PC-3 (cell line): ENCODE data around the gene CPVL. TPM values are rescaled to one million over a fixed set of nuclear protein-coding genes. Genes with fewer than 3 reads are reported as not detected.

Experiments used
- ATAC-seq: fragments of 200-7000 bp; cut with Tn5 transposase; 2 replicates; pipeline ENCODE4 v1.9.1; 2020; ENCODE audit warnings: mild to moderate bottlenecking, moderate library complexity
- BruUV-seq: library from RNA; stranded (reverse); fragments of 400-500 nt; replicated peaks from 2 replicates; lab custom pipeline; 2021; lab: Mats Ljungman, UMichigan
- CTCF ChIA-PET: fragments of 300-600 bp; sonication (Branson Sonifier 250); formaldehyde crosslinking; loops from one replicate; lab custom pipeline; 2022; ENCODE audit warnings: antibody characterized with exemption; lab: Charles Lee
- POLR2A ChIA-PET: fragments of 300-600 bp; sonication (Branson Sonifier 250); formaldehyde crosslinking; loops from one replicate; lab custom pipeline; 2022; ENCODE audit warnings: antibody characterized with exemption; ENCODE audit not compliant: unreplicated experiment; lab: Charles Lee
- DNase-seq: peaks from one replicate; pipeline ENCODE4 v3.0.0-alpha.2; 2015
- H2AFZ ChIP-seq: fragments of 300-600 bp; sonication (generic); 2 replicates; pipeline ENCODE4 v1.6.0; 2016; ENCODE audit warnings: antibody characterized with exemption, low read length
- H3F3A ChIP-seq: fragments of 300-600 bp; sonication (generic); one replicate; pipeline ENCODE4 v1.6.0; 2017; ENCODE audit warnings: antibody characterized with exemption, low read length, control low read depth, mild to moderate bottlenecking; ENCODE audit not compliant: unreplicated experiment
- H3K27ac ChIP-seq: fragments of 300-600 bp; sonication (generic); 2 replicates; pipeline ENCODE4 v1.5.1; 2016; ENCODE audit warnings: mild to moderate bottlenecking, low read length
- H3K27me3 ChIP-seq: fragments of 300-600 bp; sonication (generic); 2 replicates; pipeline ENCODE4 v1.6.1; 2016; ENCODE audit warnings: low read length, mixed read lengths
- H3K36me3 ChIP-seq: fragments of 300-600 bp; sonication (generic); 2 replicates; pipeline ENCODE4 v1.6.1; 2016; ENCODE audit warnings: low read depth, mixed run types, low read length, mixed read lengths
- H3K4me1 ChIP-seq: fragments of 300-600 bp; sonication (generic); 2 replicates; pipeline ENCODE4 v1.5.1; 2016; ENCODE audit warnings: low read length; ENCODE audit not compliant: insufficient read depth
- H3K4me2 ChIP-seq: fragments of 300-600 bp; sonication (generic); 2 replicates; pipeline ENCODE4 v1.6.0; 2016; ENCODE audit warnings: low read length
- H3K4me3 ChIP-seq: fragments of 300-600 bp; sonication (generic); 2 replicates; pipeline ENCODE4 v1.5.1; 2016; ENCODE audit warnings: mild to moderate bottlenecking, low read length, mixed read lengths
- H3K79me2 ChIP-seq: fragments of 300-600 bp; sonication (generic); 2 replicates; pipeline ENCODE4 v1.6.1; 2017; ENCODE audit warnings: low read length, mixed read lengths
- H3K9ac ChIP-seq: fragments of 300-600 bp; sonication (generic); 2 replicates; pipeline ENCODE4 v1.6.0; 2016; ENCODE audit warnings: mild to moderate bottlenecking, low read length
- H3K9me2 ChIP-seq: fragments of 300-600 bp; sonication (generic); replicated peaks from 2 replicates; pipeline ENCODE4 v1.6.1; 2016; ENCODE audit warnings: mixed run types, low read length, mixed read lengths
- H3K9me3 ChIP-seq: fragments of 300-600 bp; sonication (generic); 2 replicates; pipeline ENCODE4 v1.6.1; 2016; ENCODE audit warnings: low read length, mixed read lengths
- H4K20me1 ChIP-seq: fragments of 300-600 bp; sonication (generic); 2 replicates; pipeline ENCODE4 v1.6.1; 2016; ENCODE audit warnings: low read length, mixed read lengths
- EZH2 ChIP-seq: fragments of 300-600 bp; sonication (generic); IDR thresholded peaks from one replicate; pipeline ENCODE4 v1.6.1; 2017; ENCODE audit warnings: antibody characterized with exemption, mild to moderate bottlenecking, low read length; ENCODE audit not compliant: unreplicated experiment
- EZH2phosphoT487 ChIP-seq: fragments of 300-600 bp; sonication (generic); IDR thresholded peaks from 2 replicates; pipeline ENCODE4 v1.6.1; 2018; ENCODE audit warnings: mild to moderate bottlenecking, antibody characterized with exemption, low read length, borderline replicate concordance
- intact Hi-C: fragments of 100-400 bp; cut with micrococcal nuclease; formaldehyde crosslinking; loops from 2 replicates; pipeline ENCODE4 v1.9.0; 2023
- total RNA-seq: library from RNA; depleted of rRNA; stranded (reverse); fragments of >200 nt; gene quantifications from 2 replicates; pipeline ENCODE4 v1.2.3, GENCODE V29; 2014
- TF ChIP-seq, protein P1 (sequence below): fragments of 300-600 bp; sonication (generic); conservative IDR thresholded peaks from 2 replicates; pipeline ENCODE4 v1.5.1; 2017; ENCODE audit warnings: antibody characterized with exemption, low read depth, mild to moderate bottlenecking, low read length

CPVL gene
- total RNA-seq, 1 experiment from 2014 or later = 14.7 TPM

DNA sequence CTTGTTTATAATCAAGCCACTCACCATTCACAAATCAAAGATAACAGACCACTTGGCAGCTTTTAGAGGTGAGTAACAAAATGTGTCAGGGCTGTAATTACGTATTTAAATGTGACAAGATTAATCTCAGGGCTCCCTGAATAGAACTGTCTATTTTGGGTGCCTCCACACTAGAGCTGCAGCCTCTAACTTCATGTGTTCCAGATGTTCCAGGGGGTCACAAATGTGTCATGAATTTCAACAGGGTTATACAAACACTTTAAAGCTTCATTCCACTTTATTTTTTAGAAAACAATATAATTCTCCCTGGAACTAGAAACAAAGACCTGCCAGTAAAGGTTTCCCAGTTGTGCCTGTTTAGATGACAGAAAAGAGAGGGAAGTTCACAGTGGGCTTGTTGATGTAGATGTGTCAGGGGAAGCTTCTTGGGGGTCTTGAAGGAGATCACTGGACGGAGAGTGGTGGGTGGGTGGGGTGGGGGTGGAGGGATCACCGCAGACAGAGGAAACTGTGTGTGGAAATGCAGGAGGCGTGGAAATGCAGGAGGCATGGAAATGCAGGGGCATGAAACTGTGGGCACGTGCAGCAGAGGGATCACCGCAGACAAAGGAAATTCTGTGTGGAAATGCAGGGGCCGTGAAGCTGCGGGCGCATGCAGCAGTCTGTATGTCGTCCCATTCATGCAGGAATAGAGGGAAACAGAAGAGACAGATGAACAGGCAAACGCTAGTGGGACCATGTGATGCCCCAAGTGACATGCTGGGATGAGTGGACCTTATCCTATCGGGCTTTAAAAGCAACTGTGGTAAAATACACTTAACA lies 146.2 kb downstream of the CPVL start:
- Histone ChIP-seq H3K27ac (no peak overlapping the region), H3K9me2 (no peaks in the 10 kb centered on the region; the same call in 1 of the 2 replicates), H4K20me1 (no peaks in the 10 kb centered on the region), H3K4me2 (no peak overlapping the region), H3K27me3 (no peaks in the 10 kb centered on the region), H3K4me3 (no peak overlapping the region), H2AFZ (no peak overlapping the region), H3K9ac (no peak overlapping the region), H3K4me1 (no peaks in the 10 kb centered on the region), H3K9me3 (no peaks in the 10 kb centered on the region), H3K36me3 (no peaks in the 10 kb centered on the region), H3K79me2 (no peaks in the 10 kb centered on the region), H3F3A (no peaks in the 10 kb centered on the region)
- ATAC-seq (no peak), DNase-seq (no peak)
- ChIA-PET POLR2A (no interaction called here), CTCF (no interaction called here)
- TF ChIP-seq EZH2phosphoT487 (no peak), EZH2 (no peak)
- TF ChIP-seq, protein P1, sequence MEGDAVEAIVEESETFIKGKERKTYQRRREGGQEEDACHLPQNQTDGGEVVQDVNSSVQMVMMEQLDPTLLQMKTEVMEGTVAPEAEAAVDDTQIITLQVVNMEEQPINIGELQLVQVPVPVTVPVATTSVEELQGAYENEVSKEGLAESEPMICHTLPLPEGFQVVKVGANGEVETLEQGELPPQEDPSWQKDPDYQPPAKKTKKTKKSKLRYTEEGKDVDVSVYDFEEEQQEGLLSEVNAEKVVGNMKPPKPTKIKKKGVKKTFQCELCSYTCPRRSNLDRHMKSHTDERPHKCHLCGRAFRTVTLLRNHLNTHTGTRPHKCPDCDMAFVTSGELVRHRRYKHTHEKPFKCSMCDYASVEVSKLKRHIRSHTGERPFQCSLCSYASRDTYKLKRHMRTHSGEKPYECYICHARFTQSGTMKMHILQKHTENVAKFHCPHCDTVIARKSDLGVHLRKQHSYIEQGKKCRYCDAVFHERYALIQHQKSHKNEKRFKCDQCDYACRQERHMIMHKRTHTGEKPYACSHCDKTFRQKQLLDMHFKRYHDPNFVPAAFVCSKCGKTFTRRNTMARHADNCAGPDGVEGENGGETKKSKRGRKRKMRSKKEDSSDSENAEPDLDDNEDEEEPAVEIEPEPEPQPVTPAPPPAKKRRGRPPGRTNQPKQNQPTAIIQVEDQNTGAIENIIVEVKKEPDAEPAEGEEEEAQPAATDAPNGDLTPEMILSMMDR = no peak
- intact Hi-C loops = no loop called here
- BruUV-seq = no TSS peak

DNA sequence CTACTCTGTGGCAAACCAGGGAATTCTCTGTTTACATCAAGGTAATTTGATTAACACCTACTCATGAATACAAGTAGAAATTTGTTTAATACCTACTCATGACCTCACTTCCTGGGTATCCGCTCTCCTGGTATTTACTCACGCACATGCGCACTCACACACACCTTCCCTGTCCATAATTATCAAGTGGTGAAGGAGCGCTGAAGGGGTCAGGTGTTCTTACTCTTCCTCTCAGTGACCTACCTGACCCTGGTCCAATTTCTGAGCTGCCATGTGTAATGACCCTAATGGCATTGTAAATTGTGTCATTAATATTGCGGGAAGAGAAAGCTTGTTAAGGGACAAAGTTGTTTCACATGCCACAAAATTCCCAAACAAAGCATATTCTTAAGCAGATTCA lies 146.9 kb downstream of the CPVL start:
- no peak overlapping the region for H3K4me2 ChIP-seq
- H3K79me2 ChIP-seq = no peaks in the 10 kb centered on the region
- no peaks in the 10 kb centered on the region; the same call in 1 of the 2 replicates for H3K9me2 ChIP-seq
- no peak overlapping the region for H2AFZ ChIP-seq
- no peak overlapping the region for H3K9ac ChIP-seq
- no peaks in the 10 kb centered on the region for H3K9me3 ChIP-seq
- H3K36me3 ChIP-seq = no peaks in the 10 kb centered on the region
- no peaks in the 10 kb centered on the region for H3K27me3 ChIP-seq
- no peaks in the 10 kb centered on the region for H3K4me1 ChIP-seq
- TF ChIP-seq EZH2phosphoT487 = no peak
- TF ChIP-seq, protein P1 = no peak
- ChIA-PET CTCF (no interaction called here), POLR2A (no interaction called here)
- no peak for ATAC-seq
- intact Hi-C loops = no loop called here
- BruUV-seq = no TSS peak
- no peaks in the 10 kb centered on the region for H3F3A ChIP-seq
- no peak overlapping the region for H3K4me3 ChIP-seq
- DNase-seq = no peak
- no peak overlapping the region for H3K27ac ChIP-seq
- H4K20me1 ChIP-seq = no peaks in the 10 kb centered on the region

DNA sequence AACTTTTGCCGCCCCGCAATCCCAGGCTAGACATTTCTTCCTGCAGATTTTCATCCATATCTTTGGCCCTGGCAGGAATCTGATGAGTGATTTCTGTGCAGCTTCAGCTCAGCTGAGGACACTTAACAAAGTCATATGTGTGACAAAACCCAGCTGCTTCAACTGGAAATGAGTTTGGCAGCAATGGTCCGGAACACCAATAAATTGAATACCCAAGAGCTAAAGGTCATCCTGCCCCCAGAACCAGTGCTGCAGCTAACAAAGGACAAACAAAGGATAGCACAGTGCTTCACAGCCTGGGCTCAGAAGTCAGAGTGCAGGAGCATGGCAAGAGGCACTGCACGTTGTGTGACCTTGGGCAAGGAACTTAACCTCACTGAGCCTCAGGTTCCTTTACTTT lies 148.2 kb downstream of the CPVL start:
- ChIA-PET CTCF (no interaction called here), POLR2A (no interaction called here)
- DNase-seq = no peak
- H3K79me2 ChIP-seq = no peaks in the 10 kb centered on the region
- H3F3A ChIP-seq = no peaks in the 10 kb centered on the region
- no peak overlapping the region for H2AFZ ChIP-seq
- H3K4me3 ChIP-seq = no peak overlapping the region
- no peaks in the 10 kb centered on the region for H3K36me3 ChIP-seq
- intact Hi-C loops = no loop called here
- ATAC-seq = no peak
- no peaks in the 10 kb centered on the region for H3K4me1 ChIP-seq
- H4K20me1 ChIP-seq = no peaks in the 10 kb centered on the region
- TF ChIP-seq EZH2phosphoT487 (no peak), EZH2 (no peak)
- TF ChIP-seq, protein P1 = no peak
- H3K9ac ChIP-seq = no peak overlapping the region
- no peaks in the 10 kb centered on the region for H3K27me3 ChIP-seq
- no TSS peak for BruUV-seq
- H3K9me3 ChIP-seq = no peaks in the 10 kb centered on the region
- no peaks in the 10 kb centered on the region; the same call in 1 of the 2 replicates for H3K9me2 ChIP-seq
- no peak overlapping the region for H3K4me2 ChIP-seq
- H3K27ac ChIP-seq = no peak overlapping the region
